Large intestine (tissue), 3 donors: ENCODE data around the gene ATG5. TPM values are rescaled to one million over a fixed set of nuclear protein-coding genes. Genes with fewer than 3 reads are reported as not detected.

Experiments
- DNase-seq, 2 donors: peaks; one replicate each; pipeline versions ENCODE4 v3.0.0 to v3.0.0-alpha.2; 2013
- H3K27ac ChIP-seq: one replicate; pipeline ENCODE4 v1.5.1; 2013; ENCODE audit warnings: low read length
- H3K27me3 ChIP-seq: 2 replicates; pipeline ENCODE4 v1.6.1; 2013; ENCODE audit warnings: low read length; ENCODE audit not compliant: control insufficient read depth, insufficient read depth
- H3K36me3 ChIP-seq: 2 replicates; pipeline ENCODE4 v1.6.1; 2013; ENCODE audit warnings: low read length; ENCODE audit not compliant: control insufficient read depth, insufficient read depth
- H3K4me1 ChIP-seq: one replicate; pipeline ENCODE4 v1.6.1; 2013; ENCODE audit warnings: low read length; ENCODE audit not compliant: control insufficient read depth, insufficient read depth
- H3K4me3 ChIP-seq: one replicate; pipeline ENCODE4 v1.5.1; 2013; ENCODE audit warnings: low read length
- H3K9me3 ChIP-seq: one replicate; pipeline ENCODE4 v1.6.1; 2013; ENCODE audit warnings: mild to moderate bottlenecking, low read depth, low read length, moderate library complexity; ENCODE audit not compliant: control insufficient read depth
- WGBS: methylation state at CpG from one replicate; pipeline ENCODE4 v1.1.5; 2013; ENCODE audit warnings: low lambda C conversion rate; ENCODE audit not compliant: insufficient coverage; 5-methylcytosine and 5-hydroxymethylcytosine counted together
- polyA plus RNA-seq: library from polyadenylated mRNA; unstranded; fragments of 120-200 nt; gene quantifications from one replicate; pipeline ENCODE4 v1.2.1, GENCODE V29; 2013

ATG5 gene
- polyA plus RNA-seq, 1 donor: 33.0 TPM

DNA sequence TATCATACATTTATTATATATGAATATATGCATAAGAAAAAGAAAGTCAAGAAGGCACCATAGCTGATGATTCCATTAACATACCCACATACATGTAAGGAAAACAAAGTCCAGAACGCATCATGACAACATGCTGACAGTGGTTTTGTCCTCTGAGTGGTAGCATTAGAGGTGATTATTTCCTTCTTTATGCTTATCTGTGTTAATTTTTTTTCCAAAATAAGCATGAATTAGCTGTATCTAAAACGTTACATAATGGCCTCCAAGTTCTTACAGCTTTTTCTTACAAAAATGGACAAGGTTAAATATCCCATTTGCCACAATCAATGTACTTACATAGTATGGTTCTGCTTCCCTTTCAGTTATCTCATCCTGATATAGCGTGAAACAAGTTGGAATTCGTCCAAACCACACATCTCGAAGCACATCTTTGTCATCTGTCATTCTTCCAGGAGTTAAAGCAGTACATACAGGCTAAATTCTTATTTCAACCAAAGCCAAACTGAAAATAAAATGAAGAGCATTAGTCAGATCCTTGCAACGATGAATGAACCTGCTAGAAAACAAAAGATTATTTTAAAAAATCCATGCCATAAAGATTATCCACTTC, 9.7 kb downstream of the ATG5 start:
- no peaks in the 10 kb centered on the region for H3K27me3 ChIP-seq
- H3K4me3 ChIP-seq: no peak overlapping the region
- DNase-seq: no peak
- no peak overlapping the region for H3K27ac ChIP-seq
- H3K36me3 ChIP-seq: peaks cover 17% of the 10 kb centered on the region
- no peaks in the 10 kb centered on the region for H3K4me1 ChIP-seq
- H3K9me3 ChIP-seq: no peaks in the 10 kb centered on the region
- WGBS: 89% methylated on average over 3 of the region's 6 CpGs

GRCh38 chr6:106309766-106310373, 15.7 kb downstream of the ATG5 start:
- Histone ChIP-seq H3K27ac (no peak overlapping the region), H3K27me3 (no peaks in the 10 kb centered on the region), H3K4me1 (no peaks in the 10 kb centered on the region), H3K4me3 (no peak overlapping the region), H3K9me3 (no peaks in the 10 kb centered on the region), H3K36me3 (peaks cover 10% of the 10 kb centered on the region)
- no peak for DNase-seq
- WGBS: 67% methylated on average over 1 of the region's 3 CpGs

- Histone ChIP-seq H3K27me3 (no peaks in the 10 kb centered on the region), H3K36me3 (peaks cover 5% of the 10 kb centered on the region), H3K27ac (no peak overlapping the region), H3K4me1 (no peaks in the 10 kb centered on the region), H3K9me3 (no peaks in the 10 kb centered on the region), H3K4me3 (no peak overlapping the region)
- DNase-seq: no peak
- 88% methylated on average over 1 of the region's 2 CpGs for WGBS
These were observed 16.6 kb downstream of the ATG5 start for GRCh38 chr6:106308985-106309384.

GRCh38 chr6:106305740-106306139, 19.8 kb downstream of the ATG5 start:
- Histone ChIP-seq H3K27ac (no peak overlapping the region), H3K4me3 (no peak overlapping the region), H3K9me3 (no peaks in the 10 kb centered on the region), H3K4me1 (no peaks in the 10 kb centered on the region), H3K36me3 (no peaks in the 10 kb centered on the region), H3K27me3 (no peaks in the 10 kb centered on the region)
- no peak for DNase-seq
- no CpG with 5 or more reads among the region's 2 CpGs for WGBS

GRCh38 chr6:106300944-106301343, 24.6 kb downstream of the ATG5 start:
- H3K4me1 ChIP-seq: no peaks in the 10 kb centered on the region
- H3K36me3 ChIP-seq: no peaks in the 10 kb centered on the region
- no peaks in the 10 kb centered on the region for H3K27me3 ChIP-seq
- H3K4me3 ChIP-seq: no peak overlapping the region
- H3K27ac ChIP-seq: no peak overlapping the region
- DNase-seq: peak in 1 of 2 donors; percentile 19
- H3K9me3 ChIP-seq: no peaks in the 10 kb centered on the region
- 77% methylated on average over 3 of the region's 3 CpGs for WGBS

DNA sequence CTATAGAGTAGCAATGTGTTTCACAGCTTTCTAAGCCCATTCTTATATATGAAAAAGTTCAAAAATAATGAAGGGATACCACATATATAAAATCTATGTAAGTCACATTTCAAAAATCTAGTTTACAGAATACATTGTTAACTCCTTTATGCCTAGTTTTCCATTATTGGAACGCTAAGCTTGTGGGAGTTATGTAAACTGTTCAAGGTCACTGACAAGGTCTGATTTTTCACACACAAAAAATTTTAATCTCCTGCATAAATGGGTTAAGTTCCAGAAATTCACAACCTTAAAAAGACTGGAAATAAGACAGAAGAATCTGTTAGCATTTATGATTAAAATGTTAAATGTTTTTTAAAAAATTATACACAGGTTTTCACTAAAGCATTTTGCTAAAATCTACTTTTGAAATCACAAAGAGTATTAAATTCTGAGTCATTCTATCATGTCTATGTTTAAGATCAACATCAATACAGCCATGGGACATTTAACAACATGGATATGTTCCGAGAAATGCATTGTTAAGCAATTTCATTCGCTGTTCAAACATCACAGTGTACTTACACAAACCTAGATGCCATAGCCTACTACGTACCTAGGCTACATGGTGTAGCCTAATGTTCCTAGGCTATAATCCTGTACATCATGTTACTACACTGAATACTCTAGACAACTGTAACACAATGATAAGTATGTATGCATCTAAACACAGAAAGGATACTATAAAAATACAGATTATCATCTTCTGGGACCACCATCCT, 25.4 kb downstream of the ATG5 start:
- Histone ChIP-seq H3K36me3 (no peaks in the 10 kb centered on the region), H3K4me3 (no peak overlapping the region), H3K27me3 (no peaks in the 10 kb centered on the region), H3K4me1 (no peaks in the 10 kb centered on the region), H3K27ac (no peak overlapping the region), H3K9me3 (no peaks in the 10 kb centered on the region)
- WGBS: 29% methylated on average over 1 of the region's 4 CpGs
- no peak for DNase-seq

DNA sequence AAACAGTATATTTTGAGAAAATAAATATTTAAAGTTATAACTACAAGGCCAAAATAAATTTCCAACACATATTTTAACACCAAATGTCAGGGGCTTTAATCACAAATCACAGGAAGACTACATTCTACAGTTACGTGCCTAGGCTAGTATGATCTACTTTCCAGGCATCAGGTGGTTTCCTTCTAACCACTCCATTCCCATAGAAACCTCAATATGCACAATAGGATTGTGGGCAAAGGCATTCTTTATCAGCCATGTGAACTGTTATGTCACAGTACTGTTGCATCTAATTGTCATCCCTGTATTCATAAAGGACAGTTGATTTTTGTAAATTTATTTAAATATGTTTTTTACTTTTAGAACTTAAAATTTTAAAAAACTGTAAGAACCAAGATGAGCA, 32.4 kb downstream of the ATG5 start:
- Histone ChIP-seq H3K36me3 (peaks cover 9% of the 10 kb centered on the region), H3K4me3 (no peak overlapping the region)
- no CpG with 5 or more reads among the region's 1 CpG for whole genome bisulfite sequencing

DNA sequence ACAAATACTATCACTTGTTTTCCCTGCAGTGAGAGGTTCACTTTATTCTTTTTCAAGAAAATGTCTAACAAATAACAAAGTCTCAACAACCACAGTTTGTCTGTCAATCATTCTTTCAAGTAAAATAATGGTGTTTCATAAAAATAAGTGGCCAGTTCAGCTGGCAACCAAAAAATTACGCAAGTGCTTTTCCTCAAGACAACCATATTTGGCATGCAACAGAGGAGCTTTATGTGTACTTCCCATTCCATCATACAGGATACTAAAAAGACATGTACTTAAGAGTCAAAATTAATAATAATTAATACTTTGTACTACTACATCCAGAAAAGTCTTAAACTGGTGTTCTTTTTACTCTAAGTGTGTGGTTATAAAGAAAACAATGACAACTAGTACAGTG, 34.6 kb downstream of the ATG5 start:
- peaks cover 9% of the 10 kb centered on the region for H3K36me3 ChIP-seq
- WGBS: no CpG with 5 or more reads among the region's 1 CpG
- DNase-seq: no peak
- H3K9me3 ChIP-seq: no peaks in the 10 kb centered on the region
- no peaks in the 10 kb centered on the region for H3K27me3 ChIP-seq
- H3K27ac ChIP-seq: no peak overlapping the region
- no peaks in the 10 kb centered on the region for H3K4me1 ChIP-seq
- no peak overlapping the region for H3K4me3 ChIP-seq

More for the DNA sequence above, 32.4 kb downstream of the ATG5 start:
- no peaks in the 10 kb centered on the region for H3K27me3 ChIP-seq
- no peaks in the 10 kb centered on the region for H3K4me1 ChIP-seq
- no peak for DNase-seq
- H3K9me3 ChIP-seq: no peaks in the 10 kb centered on the region
- H3K27ac ChIP-seq: no peak overlapping the region

GRCh38 chr6:106290032-106290431, 35.5 kb downstream of the ATG5 start:
- no peak for DNase-seq

DNA sequence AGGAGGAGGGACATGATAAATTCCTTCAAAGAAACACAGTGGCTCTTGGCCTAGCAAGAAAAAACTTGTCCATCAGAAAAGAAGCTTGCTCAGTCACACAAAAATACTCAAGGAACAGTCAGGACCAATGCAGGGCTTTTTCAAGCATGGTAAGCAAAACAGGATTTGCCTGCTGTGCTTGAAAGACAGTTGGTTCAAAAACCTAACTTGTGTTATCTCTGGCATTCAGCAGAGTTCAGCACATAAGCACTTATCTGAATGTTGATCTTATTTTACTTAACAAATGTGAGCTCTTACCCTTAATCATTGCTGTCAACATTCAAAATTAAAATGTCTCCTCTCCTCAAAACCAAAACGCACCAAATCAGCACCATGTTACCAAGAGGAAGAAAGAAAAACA, 38.3 kb downstream of the ATG5 start:
- no CpG with 5 or more reads among the region's 1 CpG for WGBS
- no peaks in the 10 kb centered on the region for H3K27me3 ChIP-seq

More at GRCh38 chr6:106290032-106290431, 35.5 kb downstream of the ATG5 start:
- H3K27me3 ChIP-seq: no peaks in the 10 kb centered on the region
- H3K4me1 ChIP-seq: no peaks in the 10 kb centered on the region
- WGBS: 100% methylated on average over 1 of the region's 4 CpGs
- no peak overlapping the region for H3K4me3 ChIP-seq
- H3K9me3 ChIP-seq: no peaks in the 10 kb centered on the region
- peaks cover 9% of the 10 kb centered on the region for H3K36me3 ChIP-seq
- H3K27ac ChIP-seq: no peak overlapping the region

More for the DNA sequence above, 38.3 kb downstream of the ATG5 start:
- no peak overlapping the region for H3K27ac ChIP-seq
- H3K4me1 ChIP-seq: no peaks in the 10 kb centered on the region
- no peak for DNase-seq
- H3K36me3 ChIP-seq: peaks cover 9% of the 10 kb centered on the region
- no peaks in the 10 kb centered on the region for H3K9me3 ChIP-seq
- no peak overlapping the region for H3K4me3 ChIP-seq
